ENCODE data around the gene TIGD1.

TIGD1 gene

DNA sequence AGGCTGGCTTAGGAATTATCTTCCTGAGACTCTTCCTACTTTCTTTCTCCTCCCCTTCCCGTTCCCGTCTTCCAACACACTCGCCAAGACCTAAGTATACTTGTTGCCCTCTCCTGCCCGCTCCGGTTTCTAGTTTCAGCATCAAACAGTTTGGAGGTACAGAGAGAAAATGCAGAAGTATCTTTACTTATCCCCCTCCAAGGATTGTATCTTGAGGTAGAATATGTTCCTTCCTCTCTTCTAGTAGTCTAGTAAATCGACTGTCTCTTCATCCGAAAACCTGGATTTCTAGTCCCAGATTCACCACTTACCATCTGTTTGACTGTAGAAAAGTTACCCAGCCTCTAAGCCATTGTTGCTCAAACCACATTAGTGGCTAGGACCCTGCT lies 887 bp upstream of the TIGD1 start:
- peak overlapping the region; percentile 95 for H3K4me3 ChIP-seq (replicated peaks; ENCODE audit: low read depth, low read length)
- TF ChIP-seq, protein P1, sequence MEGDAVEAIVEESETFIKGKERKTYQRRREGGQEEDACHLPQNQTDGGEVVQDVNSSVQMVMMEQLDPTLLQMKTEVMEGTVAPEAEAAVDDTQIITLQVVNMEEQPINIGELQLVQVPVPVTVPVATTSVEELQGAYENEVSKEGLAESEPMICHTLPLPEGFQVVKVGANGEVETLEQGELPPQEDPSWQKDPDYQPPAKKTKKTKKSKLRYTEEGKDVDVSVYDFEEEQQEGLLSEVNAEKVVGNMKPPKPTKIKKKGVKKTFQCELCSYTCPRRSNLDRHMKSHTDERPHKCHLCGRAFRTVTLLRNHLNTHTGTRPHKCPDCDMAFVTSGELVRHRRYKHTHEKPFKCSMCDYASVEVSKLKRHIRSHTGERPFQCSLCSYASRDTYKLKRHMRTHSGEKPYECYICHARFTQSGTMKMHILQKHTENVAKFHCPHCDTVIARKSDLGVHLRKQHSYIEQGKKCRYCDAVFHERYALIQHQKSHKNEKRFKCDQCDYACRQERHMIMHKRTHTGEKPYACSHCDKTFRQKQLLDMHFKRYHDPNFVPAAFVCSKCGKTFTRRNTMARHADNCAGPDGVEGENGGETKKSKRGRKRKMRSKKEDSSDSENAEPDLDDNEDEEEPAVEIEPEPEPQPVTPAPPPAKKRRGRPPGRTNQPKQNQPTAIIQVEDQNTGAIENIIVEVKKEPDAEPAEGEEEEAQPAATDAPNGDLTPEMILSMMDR (IDR thresholded peaks at IDR 0.05; ENCODE audit: low read length, missing control alignments) = no peak
- DNase-seq (ENCODE audit: low read depth) = no peak

DNA sequence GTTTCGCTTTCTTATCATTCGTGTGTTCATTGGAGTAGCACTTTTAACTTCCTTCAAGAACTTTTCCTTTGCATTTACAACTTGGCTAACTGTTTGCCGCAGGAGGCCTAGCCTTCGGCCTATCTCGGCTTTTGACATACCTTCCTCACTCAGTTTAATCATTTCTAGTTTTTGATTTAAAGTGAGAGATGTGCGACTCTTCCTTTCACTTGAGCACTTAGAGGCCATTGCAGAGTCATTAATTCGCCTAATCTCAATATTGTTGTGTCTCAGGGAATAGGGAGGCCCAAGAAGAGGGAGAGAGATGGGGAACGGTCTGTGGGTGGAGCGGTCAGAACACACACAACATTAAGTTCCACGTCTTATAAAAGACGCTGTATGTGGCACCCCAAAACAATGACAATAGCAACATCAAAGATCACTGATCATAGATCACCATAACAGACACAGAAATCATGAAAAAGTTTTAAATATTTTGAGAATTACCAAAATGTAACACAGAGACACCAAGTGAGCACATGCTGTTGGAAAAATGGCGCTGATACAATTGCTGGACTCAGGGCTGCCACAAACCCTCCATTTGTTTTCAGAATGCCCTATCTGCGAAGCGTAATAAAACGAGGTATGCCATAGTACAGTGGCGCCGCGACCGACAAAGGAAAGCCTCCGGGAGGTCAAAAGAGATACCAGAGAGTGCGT lies 553 bp downstream of the TIGD1 start:
- peak overlapping the region; percentile 95 for H3K4me3 ChIP-seq (replicated peaks; ENCODE audit: low read depth, low read length)
- TF ChIP-seq, protein P1 (IDR thresholded peaks at IDR 0.05; ENCODE audit: low read length, missing control alignments) = no peak
- peak; percentile 14 for DNase-seq (ENCODE audit: low read depth)

DNA sequence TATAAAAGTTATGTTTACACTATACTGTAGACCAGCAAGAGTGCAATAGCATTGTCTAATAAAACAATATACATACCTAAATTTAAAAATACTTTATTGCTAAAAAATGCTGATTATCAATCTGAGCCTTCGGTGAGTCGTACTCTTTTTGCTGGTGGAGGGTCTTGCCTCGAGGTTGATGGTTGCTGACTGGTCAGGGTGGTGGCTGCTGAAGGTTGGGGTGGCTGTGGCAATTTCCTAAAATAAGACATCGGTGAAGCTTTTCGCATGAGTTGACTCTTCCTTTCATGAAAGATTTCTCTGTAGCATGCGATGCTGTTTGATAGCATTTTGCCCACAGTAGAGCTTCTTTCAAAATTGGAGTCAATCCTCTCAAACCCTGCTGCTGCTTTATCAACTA lies 2.4 kb downstream of the TIGD1 start:
- TF ChIP-seq, protein P1 (IDR thresholded peaks at IDR 0.05; ENCODE audit: low read length, missing control alignments) = no peak
- no peak overlapping the region for H3K4me3 ChIP-seq (replicated peaks; ENCODE audit: low read depth, low read length)
- DNase-seq (ENCODE audit: low read depth) = no peak

DNA sequence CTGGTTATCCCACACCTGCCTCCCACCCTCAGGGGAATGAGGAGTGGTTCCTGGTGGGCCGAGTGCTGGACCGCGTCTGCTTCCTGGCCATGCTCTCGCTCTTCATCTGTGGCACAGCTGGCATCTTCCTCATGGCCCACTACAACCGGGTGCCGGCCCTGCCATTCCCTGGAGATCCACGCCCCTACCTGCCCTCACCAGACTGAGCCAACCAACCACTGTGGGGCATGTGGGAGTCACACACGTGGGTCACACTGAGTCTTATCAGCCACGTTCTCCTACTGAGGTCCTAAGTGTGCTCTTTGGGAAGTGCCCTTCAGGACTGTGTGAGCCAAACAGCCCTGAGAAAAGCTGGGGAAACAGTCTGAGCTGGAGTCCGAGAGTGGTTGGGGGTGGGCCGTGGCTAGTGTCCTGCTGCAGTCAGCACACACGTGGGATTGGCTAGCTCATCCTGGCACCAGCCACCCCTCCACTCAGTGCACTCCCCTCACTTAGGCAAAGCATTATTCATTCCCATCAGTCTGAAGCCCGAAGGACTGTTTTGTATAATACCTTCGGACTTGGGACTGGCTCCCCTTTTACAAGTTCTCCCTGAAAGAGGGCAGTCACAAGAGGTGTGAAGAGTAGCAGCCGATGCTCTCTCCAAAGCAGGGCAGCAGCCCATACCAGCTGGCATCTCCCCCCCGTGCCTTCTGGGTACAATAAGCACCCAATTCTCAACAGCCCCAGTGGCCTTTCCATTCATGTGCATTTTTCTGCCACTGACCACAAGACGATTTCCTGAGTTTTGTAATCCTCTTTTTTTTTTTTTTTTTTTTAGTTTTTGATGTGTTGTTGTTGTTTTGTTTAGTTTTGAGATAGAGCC lies 4.6 kb downstream of the TIGD1 start:
- H3K4me3 ChIP-seq (replicated peaks; ENCODE audit: low read depth, low read length) = no peak overlapping the region
- no peak for DNase-seq (ENCODE audit: low read depth)
- TF ChIP-seq, protein P1 (IDR thresholded peaks at IDR 0.05; ENCODE audit: low read length, missing control alignments) = no peak

DNA sequence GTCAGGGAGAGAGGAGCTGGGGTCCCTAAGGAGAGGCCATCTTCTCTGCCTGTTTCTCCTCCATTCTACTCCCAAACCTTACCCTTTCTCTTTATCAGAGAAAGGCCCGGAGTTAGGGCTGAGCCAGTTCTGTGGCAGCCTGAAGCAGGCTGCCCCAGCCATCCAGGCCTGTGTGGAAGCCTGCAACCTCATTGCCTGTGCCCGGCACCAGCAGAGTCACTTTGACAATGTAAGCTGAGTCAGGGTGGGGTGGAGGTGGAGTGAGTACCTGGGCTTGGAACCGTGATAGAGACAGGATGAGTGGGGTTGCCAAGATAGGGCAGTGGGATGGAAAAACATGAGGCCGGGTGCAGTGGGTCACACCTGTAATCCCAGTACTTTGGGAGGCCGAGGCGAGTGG lies 5.7 kb downstream of the TIGD1 start:
- TF ChIP-seq, protein P1 (IDR thresholded peaks at IDR 0.05; ENCODE audit: low read length, missing control alignments) = no peak
- no peak overlapping the region for H3K4me3 ChIP-seq (replicated peaks; ENCODE audit: low read depth, low read length)
- DNase-seq (ENCODE audit: low read depth) = no peak

DNA sequence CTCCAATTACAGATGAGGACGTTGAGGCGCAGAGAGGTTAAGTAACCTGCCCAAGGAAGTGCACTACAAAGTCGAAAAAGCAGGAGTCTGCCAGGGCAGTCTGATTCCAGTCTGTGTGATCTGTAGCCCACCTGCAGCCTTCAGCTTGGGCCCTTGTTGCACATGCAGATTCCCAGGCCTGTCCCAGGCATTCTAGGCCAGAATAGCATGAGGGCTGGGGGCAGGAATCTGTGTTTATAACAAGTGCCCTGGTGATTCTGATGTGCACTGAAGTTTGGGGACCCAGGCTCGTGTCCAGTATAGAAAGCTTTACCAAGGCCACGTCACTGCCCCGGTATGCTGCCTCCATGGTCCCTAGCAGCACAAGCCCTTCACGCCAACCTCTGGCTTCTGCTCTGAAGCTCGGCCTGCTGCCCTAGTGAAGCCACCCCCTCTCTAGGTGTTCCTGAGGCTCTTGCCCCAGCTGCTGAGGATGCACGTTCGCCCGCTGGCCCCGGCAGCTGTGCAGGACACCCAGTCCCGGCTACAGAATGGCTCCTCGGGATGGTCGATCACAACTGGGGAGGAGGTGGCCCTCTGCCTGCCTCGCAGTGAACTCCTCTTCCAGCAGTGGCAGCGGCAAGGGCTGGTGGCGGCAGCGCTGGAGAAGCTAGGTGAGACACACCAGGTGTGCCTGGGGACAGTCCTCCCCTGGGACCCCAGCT lies 6.3 kb downstream of the TIGD1 start:
- no peak for DNase-seq (ENCODE audit: low read depth)
- H3K4me3 ChIP-seq (replicated peaks; ENCODE audit: low read depth, low read length) = no peak overlapping the region
- TF ChIP-seq, protein P1 (IDR thresholded peaks at IDR 0.05; ENCODE audit: low read length, missing control alignments) = no peak
